NCI-H82 (cell line): ENCODE data around the gene SAMHD1.
"Not testable (repeated sequence)": the region's sequence is repeated elsewhere in the genome, so short reads cannot be mapped to it uniquely, and the experiment has no call there.

Experiments used
- DNase-seq: peaks from one replicate; lab custom pipeline; 2025; lab: John Stamatoyannopoulos, UW

SAMHD1 gene

GRCh38 chr20:36916199-36916598 lies 35.3 kb downstream of the SAMHD1 start:
- DNase-seq = no peak

GRCh38 chr20:36908603-36909002 lies 42.9 kb downstream of the SAMHD1 start:
- DNase-seq = no peak

GRCh38 chr20:36906086-36906485 lies 45.4 kb downstream of the SAMHD1 start:
- not testable (repeated sequence) for DNase-seq

- DNase-seq = not testable (repeated sequence)
Measured at GRCh38 chr20:36905566-36905965, 45.9 kb downstream of the SAMHD1 start.

DNA sequence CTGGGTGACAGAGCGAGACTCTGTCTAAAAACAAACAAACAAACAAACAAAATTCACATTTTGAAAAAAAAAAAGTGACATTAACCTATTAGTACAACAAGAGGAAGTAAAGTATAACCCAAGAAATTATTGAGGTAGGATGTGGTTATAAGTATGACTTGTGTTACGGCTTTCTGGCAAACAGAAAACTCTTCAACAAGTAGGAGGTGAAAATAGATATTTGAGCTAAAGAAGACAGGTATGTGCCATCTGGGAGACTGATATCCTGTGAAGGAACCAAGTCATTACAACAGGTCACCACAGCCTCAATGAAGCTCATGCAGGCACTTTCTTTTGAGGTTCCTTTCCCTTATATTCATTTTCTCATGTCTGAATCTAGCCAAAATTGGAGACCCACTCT lies 46.8 kb downstream of the SAMHD1 start:
- DNase-seq = no peak

DNA sequence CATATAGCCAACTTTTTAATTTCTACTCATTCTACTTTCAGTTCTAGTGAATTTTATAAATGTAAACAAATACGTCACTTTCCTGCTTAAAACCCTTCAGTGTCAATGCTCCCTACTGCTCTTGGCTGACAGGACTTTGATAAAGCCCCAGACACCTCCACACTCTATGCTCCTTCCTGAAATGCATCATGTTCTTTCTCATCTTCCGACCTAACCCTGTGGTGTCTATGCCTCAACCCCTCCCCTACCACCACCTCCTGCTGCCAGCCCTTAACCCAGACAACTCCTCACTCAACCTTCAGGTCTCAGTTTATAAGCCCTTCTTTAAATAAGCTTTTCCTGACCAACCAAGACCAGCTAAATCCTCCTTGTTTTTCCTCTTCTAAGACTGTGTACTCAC lies 56.5 kb downstream of the SAMHD1 start:
- no peak for DNase-seq

GRCh38 chr20:36893801-36894200 lies 57.7 kb downstream of the SAMHD1 start:
- no peak for DNase-seq

DNA sequence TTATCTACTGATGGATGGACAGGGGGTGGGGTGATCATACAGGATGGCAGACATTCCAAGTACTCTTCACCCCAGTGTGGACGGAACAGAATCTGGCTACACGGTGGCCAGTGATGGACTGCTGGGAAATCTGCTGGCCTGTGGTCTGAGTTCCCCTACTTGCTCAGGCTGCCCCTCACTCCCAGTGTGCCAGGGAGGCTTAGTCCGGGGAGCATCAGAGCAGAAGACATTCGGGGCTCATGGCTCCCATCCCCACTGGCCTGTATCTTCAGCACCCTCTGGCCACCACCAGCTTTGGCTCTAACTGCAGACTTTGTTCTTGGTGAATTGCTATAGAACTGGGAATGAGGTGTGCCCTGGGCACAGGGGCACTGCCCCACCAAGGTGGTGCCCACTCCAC lies 60.3 kb downstream of the SAMHD1 start:
- DNase-seq = no peak

DNA sequence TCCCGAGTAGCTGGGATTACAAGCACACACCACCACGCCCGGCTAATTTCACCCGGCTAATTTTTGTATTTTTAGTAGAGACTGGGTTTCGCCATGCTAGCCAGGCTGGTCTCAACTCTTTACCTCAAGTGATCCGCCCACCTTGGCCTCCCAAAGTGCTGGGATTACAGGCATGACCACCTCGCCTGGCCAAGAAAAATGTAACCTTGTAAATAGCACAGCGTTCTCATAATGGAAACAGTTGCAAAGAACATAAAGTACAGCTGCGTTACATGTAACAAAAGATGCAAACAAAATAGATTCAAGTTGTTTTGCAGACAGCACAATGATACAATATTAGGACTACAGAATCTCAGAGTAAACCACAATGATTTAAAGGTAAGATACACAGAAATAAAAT lies 60.9 kb downstream of the SAMHD1 start:
- DNase-seq = no peak

- no peak for DNase-seq
Measured at GRCh38 chr20:36888880-36889516, 62.5 kb downstream of the SAMHD1 start.

- no peak for DNase-seq
Measured at GRCh38 chr20:36887752-36888090, 63.8 kb downstream of the SAMHD1 start.

DNA sequence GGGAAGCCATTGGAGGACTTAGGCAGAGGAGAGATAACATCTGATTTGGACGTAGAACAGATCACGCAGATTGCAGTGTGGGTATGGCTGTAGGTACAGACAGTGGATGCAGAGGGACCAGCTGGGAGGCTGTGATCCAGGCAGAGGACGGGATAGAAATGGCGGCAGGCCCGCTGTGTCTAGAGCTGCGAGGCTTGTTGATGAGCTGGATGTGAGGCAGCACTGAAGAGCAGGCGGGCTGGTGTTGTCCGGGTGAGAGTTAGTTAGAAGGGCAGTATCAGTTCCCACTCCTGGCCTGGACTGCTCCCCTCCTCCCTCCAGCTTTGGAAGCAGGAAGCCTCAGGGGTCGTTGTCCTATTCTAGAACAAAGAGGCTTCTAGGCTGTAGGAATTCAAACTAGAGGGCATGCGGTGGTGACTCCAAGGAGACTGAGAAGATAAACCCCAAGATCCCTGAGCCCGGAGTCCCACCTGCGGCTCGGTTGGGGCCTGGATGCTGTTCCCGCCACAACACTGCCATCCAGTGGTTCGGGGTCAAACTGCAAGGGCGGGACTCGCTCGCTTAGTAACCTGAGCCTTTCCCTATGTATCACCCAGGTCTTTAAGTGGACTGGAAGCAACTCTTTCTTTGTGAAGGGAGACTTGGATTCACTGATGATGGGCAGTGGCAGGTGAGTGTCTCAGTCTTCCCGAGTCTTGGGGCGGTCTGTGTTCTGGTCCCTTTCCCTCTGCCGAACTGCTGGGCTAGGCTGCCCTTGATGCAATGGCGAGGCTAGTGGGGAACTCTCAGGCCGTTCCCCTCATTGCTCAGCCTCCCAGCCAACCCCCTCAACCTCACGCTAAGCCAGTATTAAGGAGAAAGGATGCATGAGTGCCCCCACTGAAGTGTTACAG lies 64.4 kb downstream of the SAMHD1 start:
- DNase-seq = peak; percentile 93

DNA sequence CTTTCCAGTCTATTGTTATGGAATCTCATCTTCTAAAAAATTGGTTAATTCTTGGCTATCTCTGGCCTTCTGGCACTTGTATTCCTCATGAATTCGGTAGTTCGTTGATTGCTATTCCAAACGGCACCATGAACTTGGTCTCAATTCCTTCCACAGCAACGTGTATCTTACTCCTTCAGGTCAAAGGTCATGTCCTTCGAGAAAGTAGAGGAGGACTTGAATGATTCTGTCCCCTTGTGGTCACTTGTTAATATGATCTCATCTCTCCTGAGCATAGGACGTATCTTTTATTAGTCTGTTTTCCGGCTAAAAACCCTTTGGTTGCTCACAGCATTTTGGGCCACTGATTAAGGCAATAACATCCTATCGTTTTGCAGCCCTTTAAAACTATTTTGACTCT lies 66.2 kb downstream of the SAMHD1 start:
- no peak for DNase-seq

DNA sequence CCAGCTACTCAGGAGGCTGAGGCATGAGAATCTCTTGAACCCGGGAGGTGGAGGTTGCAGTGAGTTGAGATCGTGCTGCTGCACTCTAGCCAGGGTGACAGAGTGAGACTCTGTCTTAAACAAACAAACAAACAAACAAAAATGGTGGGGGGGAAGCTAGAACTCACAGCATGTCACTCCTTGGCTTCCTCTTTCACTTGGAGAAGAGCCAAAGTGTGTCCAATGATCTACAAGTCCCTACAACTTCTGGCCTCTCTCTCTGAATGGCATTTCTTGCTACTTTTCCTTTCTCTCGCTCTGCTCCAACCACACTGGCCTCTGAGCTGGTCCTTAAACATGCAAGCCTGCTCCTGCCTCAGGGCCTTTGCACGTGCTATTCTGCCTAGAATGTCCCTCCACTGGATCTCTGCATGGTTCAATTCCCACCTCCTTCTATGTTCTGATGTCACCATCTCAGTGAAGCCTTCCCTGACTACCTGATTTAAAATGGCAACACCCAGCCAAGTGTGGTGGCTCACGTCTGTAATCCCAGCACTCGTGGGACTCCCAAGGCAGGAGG lies 67.5 kb downstream of the SAMHD1 start:
- DNase-seq = no peak

DNA sequence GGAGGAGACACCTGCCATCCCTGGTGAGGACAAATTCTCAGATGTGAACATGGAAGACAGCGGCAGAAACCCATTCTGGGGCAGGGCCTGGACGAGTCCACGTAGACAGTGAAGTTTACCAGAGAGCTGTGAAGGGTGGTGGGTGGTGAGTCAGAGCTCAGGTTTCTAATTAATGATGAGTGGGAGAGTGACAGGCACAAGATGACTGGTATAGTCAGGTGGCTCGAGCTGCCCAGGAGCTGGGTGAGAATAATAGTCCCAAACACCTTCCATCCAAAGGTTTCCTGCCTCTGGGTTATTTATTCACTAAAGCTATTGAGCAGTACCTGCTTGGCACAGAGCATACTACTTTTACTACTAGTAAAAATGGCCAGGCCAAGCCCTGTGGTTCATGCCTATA lies 69.6 kb downstream of the SAMHD1 start:
- DNase-seq = no peak

DNA sequence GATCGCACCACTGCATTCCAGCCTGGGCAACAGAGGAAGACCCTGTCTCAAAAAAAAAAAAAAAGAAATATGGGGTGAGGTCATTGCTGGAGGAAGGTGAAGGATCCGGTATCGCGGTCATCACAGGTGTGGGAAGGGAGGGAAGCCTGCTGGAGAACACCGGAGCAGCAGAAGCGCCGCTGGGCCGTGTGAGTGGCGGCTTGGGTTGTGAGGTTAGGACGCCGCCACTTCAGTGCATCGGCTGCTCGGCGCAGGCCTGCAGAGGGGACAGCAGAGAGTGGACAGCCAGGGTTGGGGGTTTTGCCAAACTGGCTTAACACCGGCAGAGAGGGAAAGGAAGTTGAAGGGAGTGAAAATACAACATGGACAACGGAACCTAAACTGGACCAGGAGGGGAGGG lies 70.2 kb downstream of the SAMHD1 start:
- DNase-seq = no peak

DNA sequence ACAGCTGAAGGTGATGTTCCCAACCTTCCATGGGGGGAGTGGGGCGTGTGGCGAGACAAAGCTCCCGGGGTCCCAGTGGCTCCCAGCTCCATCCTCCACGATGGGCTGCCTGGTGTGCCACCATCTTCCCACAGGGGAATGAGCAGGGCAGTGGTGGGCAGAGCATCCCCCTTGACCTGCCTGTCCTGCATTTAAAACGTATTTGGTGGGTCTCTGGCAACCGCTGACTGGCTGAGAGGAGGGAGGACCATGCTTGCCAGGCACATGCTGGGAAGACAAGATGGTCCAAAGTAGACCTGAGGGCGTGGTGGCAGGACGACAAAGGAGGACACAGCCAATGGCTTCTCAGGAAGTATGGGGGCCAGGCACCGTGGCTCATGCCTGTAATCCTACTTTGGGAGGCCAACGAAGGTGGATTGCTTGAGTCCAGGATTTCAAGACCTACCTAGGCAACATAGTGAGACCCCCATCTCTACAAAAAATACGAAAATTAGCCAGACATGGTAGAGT lies 70.7 kb downstream of the SAMHD1 start:
- DNase-seq = no peak

DNA sequence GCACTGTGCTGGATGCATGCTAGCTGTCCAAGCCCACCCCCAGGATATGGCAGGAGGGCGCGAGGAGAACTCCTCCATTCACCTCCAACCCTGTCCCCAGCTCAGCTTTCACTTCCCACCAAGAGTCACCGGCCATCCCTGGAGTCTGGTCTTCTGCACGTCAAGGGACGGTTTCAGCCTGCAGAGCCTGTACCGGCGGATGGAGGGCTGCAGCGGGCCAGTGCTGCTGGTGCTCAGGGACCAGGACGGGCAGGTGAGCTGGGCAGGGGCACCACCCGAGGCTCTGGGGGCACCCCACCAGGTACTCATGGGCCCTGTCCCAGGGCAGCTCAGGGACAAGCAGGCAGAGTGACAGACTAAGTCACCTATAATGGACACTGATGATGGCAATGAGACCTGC lies 72.6 kb downstream of the SAMHD1 start:
- no peak for DNase-seq

DNA sequence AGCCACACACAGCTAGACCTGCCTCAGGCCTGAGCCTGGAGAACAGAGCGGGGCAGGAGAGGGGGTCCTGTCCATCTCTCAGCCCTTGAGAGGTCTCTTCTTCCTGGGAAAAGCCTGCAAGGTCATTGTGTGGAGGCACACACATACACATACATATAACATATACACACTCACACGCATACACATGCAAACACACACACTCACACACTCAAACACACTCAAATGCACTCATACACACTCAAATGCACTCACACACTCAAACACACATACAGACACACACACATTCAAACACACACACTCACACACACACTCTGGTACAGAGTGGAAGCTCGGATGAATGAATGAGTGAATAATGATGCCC lies 75.1 kb downstream of the SAMHD1 start:
- DNase-seq = no peak

DNA sequence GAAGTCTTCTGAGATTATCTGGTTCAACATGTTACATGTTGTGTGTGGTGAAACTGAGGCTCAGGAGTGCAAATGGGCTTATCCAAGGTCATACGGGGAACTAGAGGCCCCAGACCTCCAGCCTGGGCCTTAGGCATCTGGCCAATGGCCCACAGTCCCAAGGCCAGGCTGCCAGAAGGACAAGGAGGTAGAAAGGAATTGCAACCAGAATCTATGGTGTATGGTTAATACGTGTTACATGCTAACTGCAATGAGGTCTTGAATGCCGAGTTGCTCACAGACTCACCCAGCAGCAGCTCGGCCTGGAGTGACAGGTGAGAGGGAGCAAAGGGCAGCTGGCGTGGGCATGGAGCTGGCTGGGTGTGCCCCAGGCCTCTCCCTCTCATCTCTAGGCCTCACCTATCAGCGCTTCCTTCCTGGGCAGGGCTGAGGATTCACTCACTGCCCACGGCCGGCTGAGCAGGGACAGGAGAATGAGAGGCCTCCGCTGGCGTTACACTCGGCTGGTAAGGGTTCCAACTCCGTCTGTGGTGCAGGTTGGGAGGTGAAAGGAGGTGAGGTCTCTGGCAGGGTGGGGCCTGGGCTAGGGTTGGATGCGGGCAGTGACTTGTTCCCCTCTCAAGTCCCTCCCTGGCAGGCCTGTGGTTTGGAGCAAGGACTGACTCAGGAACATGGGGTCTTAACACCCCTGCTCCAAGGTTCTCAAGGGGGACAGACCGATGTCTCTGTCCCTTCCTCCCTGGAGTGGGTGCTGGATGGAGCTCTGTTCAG lies 75.6 kb downstream of the SAMHD1 start, which contains the start of gene TLDC2:
Gene TLDC2 (plus strand): TSS at position 437 of the 771 bp plus-strand sequence. CDS start 37 bp downstream, at position 474.
- DNase-seq = no peak

- DNase-seq = not testable (repeated sequence)
Measured at GRCh38 chr20:36875093-36875492, 76.4 kb downstream of the SAMHD1 start.

DNA sequence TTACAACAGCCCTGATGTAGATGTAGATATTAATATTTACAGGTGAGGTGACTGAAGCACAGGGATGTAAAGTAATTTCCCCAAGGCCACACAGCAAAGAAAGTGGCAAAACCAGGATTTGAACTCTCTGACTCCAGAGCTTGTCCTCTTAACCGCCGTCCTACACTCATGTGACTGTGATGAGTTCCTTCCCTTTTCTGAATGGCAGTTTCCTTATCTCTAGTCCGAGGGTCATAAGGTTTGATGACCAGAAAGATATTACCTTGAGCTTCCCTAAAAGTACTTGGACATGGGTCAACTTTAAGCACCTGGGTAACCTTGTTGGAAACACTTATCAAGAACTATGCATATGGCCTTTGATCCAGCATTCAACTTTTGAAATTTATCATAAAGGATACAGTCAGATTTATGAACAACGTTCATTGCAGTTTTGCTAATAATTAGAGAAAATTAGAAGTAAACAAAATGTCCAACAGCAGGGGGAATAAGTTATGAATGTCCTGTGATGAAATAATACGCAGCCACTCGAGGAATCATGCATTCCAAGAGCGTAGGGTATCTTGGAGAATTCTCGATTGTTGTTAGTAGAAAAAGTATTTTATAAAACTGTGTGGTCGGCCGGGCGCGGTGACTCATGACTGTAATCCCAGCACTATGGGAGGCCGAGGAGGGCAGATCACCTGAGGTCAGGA lies 77.9 kb downstream of the SAMHD1 start:
- no peak for DNase-seq
